ENCODE results near the gene IGFBP4.

The IGFBP4 gene

GRCh38 chr17:40422990-40423633 is 20.1 kb upstream of the IGFBP4 start:
- peak; percentile 54; the same call in 1 of the 2 replicates for TF ChIP-seq CTCF (IDR thresholded peaks at IDR 0.05)

- no peak for TF ChIP-seq CTCF (IDR thresholded peaks at IDR 0.05)
These were observed 17.5 kb upstream of the IGFBP4 start for GRCh38 chr17:40425741-40426140.

GRCh38 chr17:40427002-40427491 is 16.2 kb upstream of the IGFBP4 start:
- no peak for TF ChIP-seq CTCF (IDR thresholded peaks at IDR 0.05)

GRCh38 chr17:40430272-40431230 is 12.7 kb upstream of the IGFBP4 start:
- TF ChIP-seq CTCF (IDR thresholded peaks at IDR 0.05) = no peak

GRCh38 chr17:40431231-40431602 is 12.0 kb upstream of the IGFBP4 start:
- TF ChIP-seq CTCF (IDR thresholded peaks at IDR 0.05) = no peak

- TF ChIP-seq CTCF (IDR thresholded peaks at IDR 0.05) = no peak
These were observed 10.3 kb upstream of the IGFBP4 start for GRCh38 chr17:40432864-40433528.
